HCT116 (cell line): ENCODE data around the gene GNL2. TPM values are rescaled to one million over a fixed set of nuclear protein-coding genes. Genes with fewer than 3 reads are reported as not detected.

Source experiments
- ATAC-seq: fragments of 200-7000 bp; cut with Tn5 transposase; 2 replicates; pipeline ENCODE4 v1.9.1; 2020; ENCODE audit warnings: mild to moderate bottlenecking, moderate library complexity
- BruUV-seq: library from RNA; stranded (reverse); fragments of 400-500 nt; replicated peaks from 2 replicates; lab custom pipeline; 2021; lab: Mats Ljungman, UMichigan
- CTCF ChIA-PET: fragments of 300-600 bp; sonication (Branson Sonifier 250); formaldehyde crosslinking; loops from one replicate; lab custom pipeline; 2021; ENCODE audit warnings: antibody characterized with exemption; lab: Charles Lee
- POLR2A ChIA-PET: fragments of 300-600, 350-600 bp; sonication (Branson Sonifier 250); formaldehyde crosslinking; loops from one replicate; lab custom pipeline; 2021; ENCODE audit warnings: antibody characterized with exemption; lab: Charles Lee
- RAD21 ChIA-PET, 2 experiments: fragments of 300-600 bp; sonication (Branson Sonifier 250); formaldehyde crosslinking; loops; one replicate each; lab custom pipeline; 2023; ENCODE audit warnings: low total read pairs in 2 of 2; ENCODE audit not compliant: uncharacterized antibody in 2 of 2, unreplicated experiment in 2 of 2, low non-redundant PET in 1 of 2; lab: Charles Lee
- DNase-seq: peaks from one replicate; pipeline ENCODE4 v3.0.0-alpha.2; 2010; ENCODE audit warnings: low read depth, low spot score
- H2AFZ ChIP-seq: fragments of 200-600 bp; shearing (Covaris generic), sonication (generic); 2 replicates; pipeline ENCODE4 v1.6.1; 2017; ENCODE audit warnings: low read depth, mixed run types, mixed read lengths, antibody characterized with exemption, low read length; ENCODE audit not compliant: poor library complexity, severe bottlenecking
- H3K27ac ChIP-seq: 2 replicates; pipeline ENCODE4 v1.5.1; 2012; ENCODE audit warnings: low read depth, low read length
- H3K27me3 ChIP-seq: fragments of 200-600 bp; sonication (generic); 2 replicates; pipeline ENCODE4 v1.6.1; 2016; ENCODE audit warnings: mixed run types, low read length, mixed read lengths; ENCODE audit not compliant: insufficient read depth
- H3K36me3 ChIP-seq, 2 experiments: fragments of 200-500 bp in 1 of 2; fragments of 200-600 bp in 1 of 2; sonication (Bioruptor generic) in 1 of 2; sonication (generic) in 1 of 2; 2 replicates each; pipeline versions ENCODE4 v1.5.1 to v1.6.1; 2014 to 2016; ENCODE audit warnings: low read length in 2 of 2, inconsistent platforms in 1 of 2, mixed read lengths in 1 of 2, mixed run types in 1 of 2; ENCODE audit not compliant: insufficient read depth in 2 of 2, control insufficient read depth in 1 of 2
- H3K4me1 ChIP-seq, 2 experiments: fragments of 200-600 bp in 1 of 2; sonication (generic) in 1 of 2; 2 replicates each; pipeline versions ENCODE4 v1.5.1 to v1.6.1; 2012 to 2017; ENCODE audit warnings: low read length in 2 of 2, inconsistent platforms in 1 of 2, mild to moderate bottlenecking in 1 of 2, mixed read lengths in 1 of 2, mixed run types in 1 of 2, moderate library complexity in 1 of 2; ENCODE audit not compliant: insufficient read depth in 2 of 2, control insufficient read depth in 1 of 2
- H3K4me2 ChIP-seq: fragments of 200-600 bp; sonication (generic); 2 replicates; pipeline ENCODE4 v1.6.1; 2017; ENCODE audit warnings: mixed run types, low read length, mixed read lengths
- H3K4me3 ChIP-seq, 2 experiments: fragments of 200-600 bp in 1 of 2; sonication (generic) in 1 of 2; replicated peaks in 1 of 2; 2 replicates each; pipeline ENCODE4 v1.5.1; 2011 to 2016; ENCODE audit warnings: low read length in 2 of 2, control low read depth in 1 of 2, low read depth in 1 of 2, mild to moderate bottlenecking in 1 of 2, mixed read lengths in 1 of 2, mixed run types in 1 of 2
- H3K79me2 ChIP-seq: fragments of 200-600 bp; sonication (generic); 2 replicates; pipeline ENCODE4 v1.6.1; 2017; ENCODE audit warnings: mild to moderate bottlenecking, mixed run types, low read length, moderate library complexity, mixed read lengths; ENCODE audit not compliant: insufficient read depth
- H3K9ac ChIP-seq: fragments of 200-600 bp; sonication (generic); 2 replicates; pipeline ENCODE4 v1.6.1; 2016; ENCODE audit warnings: low read length, mixed read lengths
- H3K9me2 ChIP-seq: fragments of 200-600 bp; sonication (generic), shearing (Covaris generic); 2 replicates; pipeline ENCODE4 v1.6.1; 2017; ENCODE audit warnings: mixed run types, mild to moderate bottlenecking, moderate library complexity; ENCODE audit not compliant: insufficient read depth
- H3K9me3 ChIP-seq, 2 experiments: fragments of 200-500 bp in 1 of 2; fragments of 200-600 bp in 1 of 2; sonication (Bioruptor generic) in 1 of 2; sonication (generic) in 1 of 2; 2 replicates each; pipeline ENCODE4 v1.6.1; 2014 to 2017; ENCODE audit warnings: low read length in 2 of 2, mixed read lengths in 2 of 2, inconsistent platforms in 1 of 2, low read depth in 1 of 2, mild to moderate bottlenecking in 1 of 2, mixed run types in 1 of 2, moderate library complexity in 1 of 2; ENCODE audit not compliant: control insufficient read depth in 1 of 2, insufficient read depth in 1 of 2
- H4K20me1 ChIP-seq: fragments of 200-600 bp; sonication (generic), shearing (Covaris generic); 2 replicates; pipeline ENCODE4 v1.6.1; 2017; ENCODE audit warnings: mixed run types, mild to moderate bottlenecking, moderate library complexity; ENCODE audit not compliant: insufficient read depth
- CEBPB ChIP-seq: IDR thresholded peaks from 2 replicates; pipeline ENCODE4 v1.6.1; 2012; ENCODE audit warnings: low read depth
- EGR1 ChIP-seq: IDR thresholded peaks from 2 replicates; pipeline ENCODE4 v1.6.1; 2012; ENCODE audit warnings: low read depth
- ELF1 ChIP-seq: IDR thresholded peaks from 2 replicates; pipeline ENCODE4 v1.6.1; 2012; ENCODE audit warnings: low read depth, borderline replicate concordance
- FOSL1 ChIP-seq: IDR thresholded peaks from 2 replicates; pipeline ENCODE4 v1.6.1; 2012; ENCODE audit warnings: low read depth
- POLR2A ChIP-seq: IDR thresholded peaks from 2 replicates; pipeline ENCODE4 v1.7.0; 2011; ENCODE audit warnings: borderline replicate concordance; ENCODE audit not compliant: insufficient read depth, insufficient read length; ENCODE audit errors: extremely low read depth
- POLR2AphosphoS5 ChIP-seq: IDR thresholded peaks from 2 replicates; pipeline ENCODE4 v1.6.1; 2011; ENCODE audit warnings: mild to moderate bottlenecking, low read depth, low read length, moderate library complexity
- SRF ChIP-seq: IDR thresholded peaks from 2 replicates; pipeline ENCODE4 v1.6.1; 2012; ENCODE audit warnings: low read depth
- TCF7L2 ChIP-seq: IDR thresholded peaks from 2 replicates; pipeline ENCODE4 v1.7.0; 2011; ENCODE audit warnings: borderline replicate concordance, inconsistent platforms; ENCODE audit not compliant: insufficient read depth, insufficient read length; ENCODE audit errors: extremely low read depth
- YY1 ChIP-seq: IDR thresholded peaks from 2 replicates; pipeline ENCODE4 v1.6.1; 2011; ENCODE audit warnings: low read length, low read depth, moderate library complexity, mild to moderate bottlenecking; ENCODE audit not compliant: insufficient replicate concordance; ENCODE audit errors: extremely low read depth
- ZFX ChIP-seq: fragments of 450-650 bp; IDR thresholded peaks from 2 replicates; pipeline ENCODE4 v1.6.1; 2017
- ZNF274 ChIP-seq: fragments of 200-500 bp; sonication (Bioruptor generic); IDR thresholded peaks from 2 replicates; pipeline ENCODE4 v1.6.1; 2014; ENCODE audit warnings: mild to moderate bottlenecking, low read depth, low read length, inconsistent platforms
- intact Hi-C: fragments of 100-400 bp; cut with micrococcal nuclease; formaldehyde crosslinking; loops from 2 replicates; pipeline ENCODE4 v1.10.0; 2022
- total RNA-seq: library from RNA; stranded (reverse); gene quantifications from one replicate; pipeline ENCODE4 v1.2.1, GENCODE V29; 2021; ENCODE audit not compliant: unreplicated experiment
- TF ChIP-seq, protein P1 (sequence below): IDR thresholded peaks from 2 replicates; pipeline ENCODE4 v1.6.1; 2012; ENCODE audit warnings: low read depth
- TF ChIP-seq, protein P2 (sequence below): IDR thresholded peaks from 2 replicates; pipeline ENCODE4 v1.6.1; 2011; ENCODE audit warnings: mild to moderate bottlenecking, low read length, moderate library complexity; ENCODE audit not compliant: insufficient replicate concordance; ENCODE audit errors: extremely low read depth
- TF ChIP-seq, protein P3 (sequence below): IDR thresholded peaks from 2 replicates; pipeline ENCODE4 v1.6.1; 2012

The GNL2 gene
- total RNA-seq, 1 experiment from 2014 or later = 79.2 TPM

DNA sequence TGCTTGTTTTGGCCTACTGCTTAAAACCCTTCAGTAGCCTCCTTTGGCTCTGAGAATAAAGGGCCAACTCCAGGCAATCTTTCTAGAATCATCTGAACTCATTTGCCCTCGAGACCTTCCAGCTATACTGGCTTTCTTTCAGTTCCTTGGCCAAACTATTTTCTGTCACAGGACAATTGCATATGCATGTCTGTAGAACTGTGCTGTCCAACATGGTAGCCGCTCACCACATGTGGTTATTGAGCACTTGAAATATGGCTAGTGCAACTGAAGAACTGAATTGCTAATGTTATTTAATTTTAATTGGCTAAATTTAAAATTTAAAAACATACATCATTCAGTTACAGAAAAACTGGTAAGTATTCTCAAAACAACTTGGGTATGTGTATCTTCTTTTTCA, 14.3 kb upstream of the GNL2 start:
- Histone ChIP-seq H3K9ac (no peak overlapping the region), H3K36me3 (no peaks in the 10 kb centered on the region), H3K27ac (no peak overlapping the region), H3K9me2 (no peaks in the 10 kb centered on the region), H2AFZ (no peak overlapping the region), H3K27me3 (peaks cover 49% of the 10 kb centered on the region), H4K20me1 (no peaks in the 10 kb centered on the region), H3K9me3 (no peaks in the 10 kb centered on the region), H3K79me2 (no peaks in the 10 kb centered on the region), H3K4me3 (no peak overlapping the region), H3K4me1 (no peaks in the 10 kb centered on the region), H3K4me2 (no peak overlapping the region)
- ChIA-PET POLR2A (no interaction called here), RAD21 (no interaction called here), CTCF (no interaction called here)
- BruUV-seq = no TSS peak
- TF ChIP-seq POLR2A (no peak), EGR1 (no peak), SRF (no peak), YY1 (no peak), POLR2AphosphoS5 (no peak), FOSL1 (no peak), ZFX (no peak), ELF1 (no peak), TCF7L2 (no peak), CEBPB (no peak), ZNF274 (no peak)
- TF ChIP-seq, protein P1, sequence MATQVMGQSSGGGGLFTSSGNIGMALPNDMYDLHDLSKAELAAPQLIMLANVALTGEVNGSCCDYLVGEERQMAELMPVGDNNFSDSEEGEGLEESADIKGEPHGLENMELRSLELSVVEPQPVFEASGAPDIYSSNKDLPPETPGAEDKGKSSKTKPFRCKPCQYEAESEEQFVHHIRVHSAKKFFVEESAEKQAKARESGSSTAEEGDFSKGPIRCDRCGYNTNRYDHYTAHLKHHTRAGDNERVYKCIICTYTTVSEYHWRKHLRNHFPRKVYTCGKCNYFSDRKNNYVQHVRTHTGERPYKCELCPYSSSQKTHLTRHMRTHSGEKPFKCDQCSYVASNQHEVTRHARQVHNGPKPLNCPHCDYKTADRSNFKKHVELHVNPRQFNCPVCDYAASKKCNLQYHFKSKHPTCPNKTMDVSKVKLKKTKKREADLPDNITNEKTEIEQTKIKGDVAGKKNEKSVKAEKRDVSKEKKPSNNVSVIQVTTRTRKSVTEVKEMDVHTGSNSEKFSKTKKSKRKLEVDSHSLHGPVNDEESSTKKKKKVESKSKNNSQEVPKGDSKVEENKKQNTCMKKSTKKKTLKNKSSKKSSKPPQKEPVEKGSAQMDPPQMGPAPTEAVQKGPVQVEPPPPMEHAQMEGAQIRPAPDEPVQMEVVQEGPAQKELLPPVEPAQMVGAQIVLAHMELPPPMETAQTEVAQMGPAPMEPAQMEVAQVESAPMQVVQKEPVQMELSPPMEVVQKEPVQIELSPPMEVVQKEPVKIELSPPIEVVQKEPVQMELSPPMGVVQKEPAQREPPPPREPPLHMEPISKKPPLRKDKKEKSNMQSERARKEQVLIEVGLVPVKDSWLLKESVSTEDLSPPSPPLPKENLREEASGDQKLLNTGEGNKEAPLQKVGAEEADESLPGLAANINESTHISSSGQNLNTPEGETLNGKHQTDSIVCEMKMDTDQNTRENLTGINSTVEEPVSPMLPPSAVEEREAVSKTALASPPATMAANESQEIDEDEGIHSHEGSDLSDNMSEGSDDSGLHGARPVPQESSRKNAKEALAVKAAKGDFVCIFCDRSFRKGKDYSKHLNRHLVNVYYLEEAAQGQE = no peak
- TF ChIP-seq, protein P2, sequence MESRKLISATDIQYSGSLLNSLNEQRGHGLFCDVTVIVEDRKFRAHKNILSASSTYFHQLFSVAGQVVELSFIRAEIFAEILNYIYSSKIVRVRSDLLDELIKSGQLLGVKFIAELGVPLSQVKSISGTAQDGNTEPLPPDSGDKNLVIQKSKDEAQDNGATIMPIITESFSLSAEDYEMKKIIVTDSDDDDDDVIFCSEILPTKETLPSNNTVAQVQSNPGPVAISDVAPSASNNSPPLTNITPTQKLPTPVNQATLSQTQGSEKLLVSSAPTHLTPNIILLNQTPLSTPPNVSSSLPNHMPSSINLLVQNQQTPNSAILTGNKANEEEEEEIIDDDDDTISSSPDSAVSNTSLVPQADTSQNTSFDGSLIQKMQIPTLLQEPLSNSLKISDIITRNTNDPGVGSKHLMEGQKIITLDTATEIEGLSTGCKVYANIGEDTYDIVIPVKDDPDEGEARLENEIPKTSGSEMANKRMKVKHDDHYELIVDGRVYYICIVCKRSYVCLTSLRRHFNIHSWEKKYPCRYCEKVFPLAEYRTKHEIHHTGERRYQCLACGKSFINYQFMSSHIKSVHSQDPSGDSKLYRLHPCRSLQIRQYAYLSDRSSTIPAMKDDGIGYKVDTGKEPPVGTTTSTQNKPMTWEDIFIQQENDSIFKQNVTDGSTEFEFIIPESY = no peak
- TF ChIP-seq, protein P3, sequence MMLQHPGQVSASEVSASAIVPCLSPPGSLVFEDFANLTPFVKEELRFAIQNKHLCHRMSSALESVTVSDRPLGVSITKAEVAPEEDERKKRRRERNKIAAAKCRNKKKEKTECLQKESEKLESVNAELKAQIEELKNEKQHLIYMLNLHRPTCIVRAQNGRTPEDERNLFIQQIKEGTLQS = no peak
- ATAC-seq (no peak), DNase-seq (no peak)
- intact Hi-C loops = no loop called here
